ENCODE results near the gene LCN10. TPM values are rescaled to one million over a fixed set of nuclear protein-coding genes. Genes with fewer than 3 reads are reported as not detected.

Gene LCN10
- total RNA-seq, 2 donors from 2014 or later = 0.21 to 0.45 TPM

GRCh38 chr9:136729926-136730325, 12.8 kb downstream of the LCN10 start:
- no peak overlapping the region for H3K27ac Mint-ChIP-seq
- H3K9me3 Mint-ChIP-seq = no peaks in the 10 kb centered on the region
- peaks cover 9 to 12% of the 10 kb centered on the region in 2 donors for H3K4me1 Mint-ChIP-seq (ENCODE audit: low read depth in 2 of 2)
- ATAC-seq = no peak
- H3K4me3 Mint-ChIP-seq = peak overlapping the region; percentile 98
- DNase-seq (ENCODE audit: low spot score) = no peak
- H3K36me3 Mint-ChIP-seq = peaks cover 8% of the 10 kb centered on the region
- peaks cover 0 to 2% of the 10 kb centered on the region in 2 donors for H3K27me3 Mint-ChIP-seq

- ATAC-seq (no peak), DNase-seq (ENCODE audit: low spot score) (no peak)
- Mint-ChIP-seq H3K4me3 (peak overlapping the region; percentile 98), H3K9me3 (no peaks in the 10 kb centered on the region), H3K27me3 (peaks cover 0 to 2% of the 10 kb centered on the region in 2 donors), H3K36me3 (peaks cover 8% of the 10 kb centered on the region), H3K4me1 (ENCODE audit: low read depth in 2 of 2) (peaks cover 12 to 13% of the 10 kb centered on the region in 2 donors), H3K27ac (no peak overlapping the region)
These were observed 13.6 kb downstream of the LCN10 start for GRCh38 chr9:136729144-136729543.

GRCh38 chr9:136728548-136729123, 14.1 kb downstream of the LCN10 start:
- Mint-ChIP-seq H3K9me3 (no peaks in the 10 kb centered on the region), H3K27me3 (peaks cover 0 to 2% of the 10 kb centered on the region in 2 donors), H3K36me3 (peaks cover 8% of the 10 kb centered on the region), H3K4me3 (peak overlapping the region; percentile 98), H3K4me1 (ENCODE audit: low read depth in 2 of 2) (peaks cover 12 to 18% of the 10 kb centered on the region in 2 donors), H3K27ac (no peak overlapping the region)
- peak; percentile 3 to 28 for ATAC-seq
- DNase-seq (ENCODE audit: low spot score) = no peak

- H3K27ac Mint-ChIP-seq = peak overlapping the region in 1 of 2 donors; percentile 88
- peaks cover 12 to 18% of the 10 kb centered on the region in 2 donors for H3K4me1 Mint-ChIP-seq (ENCODE audit: low read depth in 2 of 2)
- ATAC-seq (peak; percentile 83 to 89), DNase-seq (ENCODE audit: low spot score) (peak; percentile 91)
- H3K9me3 Mint-ChIP-seq = no peaks in the 10 kb centered on the region
- peaks cover 8% of the 10 kb centered on the region for H3K36me3 Mint-ChIP-seq
- H3K4me3 Mint-ChIP-seq = peak overlapping the region; percentile 98
- H3K27me3 Mint-ChIP-seq = peaks cover 0 to 2% of the 10 kb centered on the region in 2 donors
These were observed 14.6 kb downstream of the LCN10 start for GRCh38 chr9:136728080-136728547.

GRCh38 chr9:136726631-136727191, 16.0 kb downstream of the LCN10 start:
- no peaks in the 10 kb centered on the region for H3K9me3 Mint-ChIP-seq
- H3K27ac Mint-ChIP-seq = peak overlapping the region; percentile 86 to 88
- H3K27me3 Mint-ChIP-seq = no peaks in the 10 kb centered on the region
- ATAC-seq = no peak
- peak overlapping the region; percentile 98 for H3K4me3 Mint-ChIP-seq
- no peak for DNase-seq (ENCODE audit: low spot score)
- peaks cover 12 to 18% of the 10 kb centered on the region in 2 donors for H3K4me1 Mint-ChIP-seq (ENCODE audit: low read depth in 2 of 2)
- H3K36me3 Mint-ChIP-seq = peaks cover 8% of the 10 kb centered on the region

GRCh38 chr9:136726118-136726517, 16.6 kb downstream of the LCN10 start:
- no peaks in the 10 kb centered on the region for H3K9me3 Mint-ChIP-seq
- H3K4me1 Mint-ChIP-seq (ENCODE audit: low read depth in 2 of 2) = peaks cover 14 to 18% of the 10 kb centered on the region in 2 donors
- DNase-seq (ENCODE audit: low spot score) (no peak), ATAC-seq (no peak)
- H3K4me3 Mint-ChIP-seq = peak overlapping the region; percentile 98
- no peaks in the 10 kb centered on the region for H3K27me3 Mint-ChIP-seq
- peak overlapping the region; percentile 86 to 88 for H3K27ac Mint-ChIP-seq
- H3K36me3 Mint-ChIP-seq = peaks cover 8% of the 10 kb centered on the region

GRCh38 chr9:136725612-136726011, 17.1 kb downstream of the LCN10 start:
- H3K4me1 Mint-ChIP-seq (ENCODE audit: low read depth in 2 of 2) = peaks cover 15 to 18% of the 10 kb centered on the region in 2 donors
- peaks cover 8% of the 10 kb centered on the region for H3K36me3 Mint-ChIP-seq
- H3K4me3 Mint-ChIP-seq = peak overlapping the region; percentile 98
- ATAC-seq (no peak), DNase-seq (ENCODE audit: low spot score) (no peak)
- H3K27me3 Mint-ChIP-seq = no peaks in the 10 kb centered on the region
- no peaks in the 10 kb centered on the region for H3K9me3 Mint-ChIP-seq
- H3K27ac Mint-ChIP-seq = no peak overlapping the region

- no peak for ATAC-seq
- Mint-ChIP-seq H3K27me3 (no peaks in the 10 kb centered on the region), H3K9me3 (no peaks in the 10 kb centered on the region), H3K4me3 (no peak overlapping the region), H3K36me3 (peaks cover 8% of the 10 kb centered on the region), H3K27ac (no peak overlapping the region), H3K4me1 (ENCODE audit: low read depth in 2 of 2) (peaks cover 15 to 18% of the 10 kb centered on the region in 2 donors)
- DNase-seq (ENCODE audit: low spot score) = no peak
These were observed 18.0 kb downstream of the LCN10 start for GRCh38 chr9:136724772-136725171.

- Mint-ChIP-seq H3K27me3 (no peaks in the 10 kb centered on the region), H3K4me1 (ENCODE audit: low read depth in 2 of 2) (peaks cover 15 to 18% of the 10 kb centered on the region in 2 donors), H3K4me3 (no peak overlapping the region), H3K36me3 (peaks cover 8% of the 10 kb centered on the region), H3K9me3 (no peaks in the 10 kb centered on the region), H3K27ac (no peak overlapping the region)
- no peak for DNase-seq (ENCODE audit: low spot score)
- ATAC-seq = no peak
These were observed 18.8 kb downstream of the LCN10 start for GRCh38 chr9:136723989-136724388.

- Mint-ChIP-seq H3K4me3 (no peak overlapping the region), H3K27me3 (no peaks in the 10 kb centered on the region), H3K9me3 (no peaks in the 10 kb centered on the region), H3K4me1 (ENCODE audit: low read depth in 2 of 2) (peaks cover 15 to 18% of the 10 kb centered on the region in 2 donors), H3K36me3 (peaks cover 8% of the 10 kb centered on the region), H3K27ac (no peak overlapping the region)
- ATAC-seq (no peak), DNase-seq (ENCODE audit: low spot score) (no peak)
These were observed 19.3 kb downstream of the LCN10 start for GRCh38 chr9:136723362-136723976.

GRCh38 chr9:136722969-136723356, 19.8 kb downstream of the LCN10 start:
- no peak overlapping the region for H3K4me3 Mint-ChIP-seq
- ATAC-seq = no peak
- H3K9me3 Mint-ChIP-seq = no peaks in the 10 kb centered on the region
- H3K36me3 Mint-ChIP-seq = peaks cover 8% of the 10 kb centered on the region
- H3K27me3 Mint-ChIP-seq = no peaks in the 10 kb centered on the region
- peaks cover 15 to 18% of the 10 kb centered on the region in 2 donors for H3K4me1 Mint-ChIP-seq (ENCODE audit: low read depth in 2 of 2)
- no peak for DNase-seq (ENCODE audit: low spot score)
- H3K27ac Mint-ChIP-seq = no peak overlapping the region

GRCh38 chr9:136722093-136722968, 20.4 kb downstream of the LCN10 start:
- ATAC-seq (no peak), DNase-seq (ENCODE audit: low spot score) (no peak)
- Mint-ChIP-seq H3K4me1 (ENCODE audit: low read depth in 2 of 2) (peaks cover 12 to 18% of the 10 kb centered on the region in 2 donors), H3K27ac (no peak overlapping the region), H3K4me3 (no peak overlapping the region), H3K9me3 (no peaks in the 10 kb centered on the region), H3K36me3 (peaks cover 8% of the 10 kb centered on the region), H3K27me3 (no peaks in the 10 kb centered on the region)

GRCh38 chr9:136721339-136722092, 21.2 kb downstream of the LCN10 start:
- H3K4me1 Mint-ChIP-seq (ENCODE audit: low read depth in 2 of 2) = peaks cover 7 to 12% of the 10 kb centered on the region in 2 donors
- DNase-seq (ENCODE audit: low spot score) (no peak), ATAC-seq (peak in 1 of 2 donors; percentile 7)
- H3K4me3 Mint-ChIP-seq = no peak overlapping the region
- H3K36me3 Mint-ChIP-seq = peaks cover 2% of the 10 kb centered on the region
- no peaks in the 10 kb centered on the region for H3K27me3 Mint-ChIP-seq
- no peaks in the 10 kb centered on the region for H3K9me3 Mint-ChIP-seq
- no peak overlapping the region for H3K27ac Mint-ChIP-seq

All from natural killer cell treated with Interleukin-12 subunit alpha and Interleukin-12 subunit beta and Interleukin-15 and Interleukin-18, amount 100 ng/mL, for 72 hours (primary cell).